Measurements from ENCODE around the gene ZNF75A.

DNA sequence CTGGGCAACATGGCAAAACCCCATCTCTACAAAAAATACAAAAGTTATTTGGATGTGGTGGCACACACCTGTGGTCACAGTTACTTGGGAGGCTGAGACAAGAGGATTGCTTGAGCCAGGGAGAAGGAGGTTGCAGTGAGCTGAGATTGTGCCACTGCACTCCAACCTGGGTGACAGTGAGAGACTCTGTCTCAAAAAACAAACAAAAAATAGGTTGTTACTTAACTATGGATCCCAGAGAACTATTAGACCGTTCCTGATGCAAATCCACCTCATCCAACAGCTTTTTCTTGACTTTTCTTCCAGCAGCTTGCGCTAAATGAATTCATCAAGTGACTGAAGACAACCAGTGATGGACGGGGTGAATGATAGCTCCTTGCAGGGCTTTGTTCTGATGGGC lies 50.3 kb downstream of the ZNF75A start, which contains the start of gene OR2C1:
- TF ChIP-seq, protein P1, sequence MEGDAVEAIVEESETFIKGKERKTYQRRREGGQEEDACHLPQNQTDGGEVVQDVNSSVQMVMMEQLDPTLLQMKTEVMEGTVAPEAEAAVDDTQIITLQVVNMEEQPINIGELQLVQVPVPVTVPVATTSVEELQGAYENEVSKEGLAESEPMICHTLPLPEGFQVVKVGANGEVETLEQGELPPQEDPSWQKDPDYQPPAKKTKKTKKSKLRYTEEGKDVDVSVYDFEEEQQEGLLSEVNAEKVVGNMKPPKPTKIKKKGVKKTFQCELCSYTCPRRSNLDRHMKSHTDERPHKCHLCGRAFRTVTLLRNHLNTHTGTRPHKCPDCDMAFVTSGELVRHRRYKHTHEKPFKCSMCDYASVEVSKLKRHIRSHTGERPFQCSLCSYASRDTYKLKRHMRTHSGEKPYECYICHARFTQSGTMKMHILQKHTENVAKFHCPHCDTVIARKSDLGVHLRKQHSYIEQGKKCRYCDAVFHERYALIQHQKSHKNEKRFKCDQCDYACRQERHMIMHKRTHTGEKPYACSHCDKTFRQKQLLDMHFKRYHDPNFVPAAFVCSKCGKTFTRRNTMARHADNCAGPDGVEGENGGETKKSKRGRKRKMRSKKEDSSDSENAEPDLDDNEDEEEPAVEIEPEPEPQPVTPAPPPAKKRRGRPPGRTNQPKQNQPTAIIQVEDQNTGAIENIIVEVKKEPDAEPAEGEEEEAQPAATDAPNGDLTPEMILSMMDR (conservative IDR thresholded peaks at IDR 0.05; ENCODE audit: low read depth, low read length): no peak
- TF ChIP-seq EZH2 (IDR thresholded peaks at IDR 0.05; ENCODE audit: low read length, unreplicated experiment): no peak
- no peak for TF ChIP-seq EZH2phosphoT487 (IDR thresholded peaks at IDR 0.05; ENCODE audit: borderline replicate concordance, low read length)
